Measurements from ENCODE around the gene TOLLIP. TPM values are rescaled to one million over a fixed set of nuclear protein-coding genes. Genes with fewer than 3 reads are reported as not detected.

The TOLLIP gene
- polyA plus RNA-seq, 1 experiment = 38.3 TPM

GRCh38 chr11:1354125-1354938 is 44.9 kb upstream of the TOLLIP start:
- Histone ChIP-seq H3K4me3 (ENCODE audit: low read depth, low read length) (no peak overlapping the region), H3K36me3 (ENCODE audit: control insufficient read depth, insufficient read depth, low read length) (no peaks in the 10 kb centered on the region), H3K27me3 (ENCODE audit: control insufficient read depth, insufficient read depth, low read length) (peaks cover 5% of the 10 kb centered on the region)
- no peak for DNase-seq (ENCODE audit: low read depth)
- no peak for TF ChIP-seq CTCF (IDR thresholded peaks at IDR 0.05; ENCODE audit: insufficient read depth, low read depth, low read length)
- POLR2A ChIA-PET = no interaction called here
- CTCF ChIA-PET = no interaction called here

- H3K4me3 ChIP-seq (ENCODE audit: low read depth, low read length) = no peak overlapping the region
- TF ChIP-seq CTCF (IDR thresholded peaks at IDR 0.05; ENCODE audit: insufficient read depth, low read depth, low read length) = no peak
- no peak for DNase-seq (ENCODE audit: low read depth)
- peaks cover 6% of the 10 kb centered on the region for H3K27me3 ChIP-seq (ENCODE audit: control insufficient read depth, insufficient read depth, low read length)
- no peaks in the 10 kb centered on the region for H3K36me3 ChIP-seq (ENCODE audit: control insufficient read depth, insufficient read depth, low read length)
- ChIA-PET POLR2A (no interaction called here), CTCF (no interaction called here)
These were observed 44.1 kb upstream of the TOLLIP start for GRCh38 chr11:1353383-1354124.

GRCh38 chr11:1352696-1353382 is 43.4 kb upstream of the TOLLIP start:
- H3K4me3 ChIP-seq (ENCODE audit: low read depth, low read length) = no peak overlapping the region
- POLR2A ChIA-PET = no interaction called here
- CTCF ChIA-PET = no interaction called here
- H3K36me3 ChIP-seq (ENCODE audit: control insufficient read depth, insufficient read depth, low read length) = no peaks in the 10 kb centered on the region
- peaks cover 6% of the 10 kb centered on the region for H3K27me3 ChIP-seq (ENCODE audit: control insufficient read depth, insufficient read depth, low read length)
- DNase-seq (ENCODE audit: low read depth) = no peak
- TF ChIP-seq CTCF (IDR thresholded peaks at IDR 0.05; ENCODE audit: insufficient read depth, low read depth, low read length) = no peak

GRCh38 chr11:1351278-1351937 is 42.0 kb upstream of the TOLLIP start:
- peaks cover 6% of the 10 kb centered on the region for H3K27me3 ChIP-seq (ENCODE audit: control insufficient read depth, insufficient read depth, low read length)
- DNase-seq (ENCODE audit: low read depth) = no peak
- no peak for TF ChIP-seq CTCF (IDR thresholded peaks at IDR 0.05; ENCODE audit: insufficient read depth, low read depth, low read length)
- CTCF ChIA-PET = interaction anchor here (0.7 kb wide), 1 partner anchor 37 kb away, joined by 3 read pairs; no protein-coding TSS in a partner anchor
- POLR2A ChIA-PET = no interaction called here
- no peaks in the 10 kb centered on the region for H3K36me3 ChIP-seq (ENCODE audit: control insufficient read depth, insufficient read depth, low read length)
- no peak overlapping the region for H3K4me3 ChIP-seq (ENCODE audit: low read depth, low read length)

Data from BJ (cell line).